Left cardiac atrium (tissue), 4 donors: ENCODE measurements around the gene EIF3J. TPM values are rescaled to one million over a fixed set of nuclear protein-coding genes. Genes with fewer than 3 reads are reported as not detected.

Experiments used
- ATAC-seq, 2 donors: fragments of 200-7000 bp; cut with Tn5 transposase; one replicate each; pipeline ENCODE4 v1.9.1; 2020; ENCODE audit warnings: mild to moderate bottlenecking in 2 of 2, moderate library complexity in 2 of 2
- DNase-seq: peaks from one replicate; pipeline ENCODE4 v3.0.0-alpha.2; 2020
- intact Hi-C, 2 donors: fragments of 100-400 bp; cut with DNase I; formaldehyde crosslinking; loops; one replicate each; pipeline versions ENCODE4 v1.14.1 to v1.15.1; 2022 to 2023
- total RNA-seq, 2 donors: library from RNA; stranded (reverse); fragmentation: NEBNext Ultra II Directional; extraction: Animal tissue kit (Norgen Biotek cat#: 25700); gene quantifications; one replicate each; pipeline ENCODE4 v1.2.1, GENCODE V29; 2021
- donor health status: DM: no; HTN: yes; CAD: no.
- donor health status: DM: no; HTN: yes; CAD: no; lungs with severe emphysema.
- donor health status: DM: yes; HTN: yes; CAD: no.
- donor health status: Dilated cardiomyopathy.

Gene EIF3J
- total RNA-seq, 2 donors from 2014 or later = 59.3 to 77.0 TPM

DNA sequence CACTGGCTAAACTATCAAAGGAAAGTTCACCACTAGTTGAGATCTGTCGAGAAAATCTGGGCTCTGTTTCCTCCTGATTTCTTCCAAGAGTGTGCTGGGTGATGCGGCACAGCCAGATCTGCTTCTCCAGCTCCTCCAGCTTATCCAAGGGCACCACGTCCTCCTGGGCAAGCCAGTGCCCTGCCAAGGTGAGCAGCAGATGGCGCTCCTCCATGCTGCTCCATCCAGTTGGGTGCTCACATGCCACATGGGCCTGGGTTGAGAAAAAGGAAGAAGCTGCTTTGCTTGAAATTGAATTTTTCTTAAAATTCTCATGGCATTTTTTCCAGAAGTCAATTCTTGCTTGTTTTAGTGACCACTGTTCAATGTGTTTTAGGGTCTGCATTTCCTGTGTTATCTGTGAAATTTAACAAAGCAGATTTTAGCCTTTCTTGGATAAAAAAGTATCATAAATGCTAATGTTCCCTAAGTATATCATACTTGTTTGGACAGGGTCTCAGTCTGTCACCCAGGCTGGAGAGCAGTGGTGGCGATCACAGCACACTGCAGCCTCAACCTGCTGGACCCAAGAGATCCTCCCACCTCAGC is 47.3 kb downstream of the EIF3J start:
- peak; percentile 62 to 79 for ATAC-seq
- intact Hi-C loops = loop anchor here in 1 of 2 donors (10.0 kb wide), 1 partner anchor 151 kb away; the partner anchor contains the start of gene TRIM69
- peak; percentile 36 for DNase-seq

DNA sequence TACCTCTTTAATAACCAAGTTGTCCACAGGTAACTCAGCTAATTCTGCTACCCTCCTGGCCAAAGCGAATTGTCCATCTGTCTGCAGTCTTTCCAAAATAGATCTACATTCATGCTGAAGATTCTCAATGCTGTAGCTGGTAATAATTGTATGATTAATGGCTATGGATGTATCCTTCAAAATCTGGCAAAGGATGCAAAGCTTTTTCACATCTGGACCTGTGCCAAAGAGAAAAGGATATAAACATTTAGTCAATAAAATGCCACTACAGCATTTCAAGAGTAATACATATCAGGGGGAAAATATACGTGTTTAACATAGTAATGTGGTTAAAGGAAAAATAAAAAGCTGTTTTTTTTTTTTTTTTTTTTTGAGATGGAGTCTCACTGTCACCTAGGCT is 48.7 kb downstream of the EIF3J start:
- ATAC-seq (no peak), DNase-seq (no peak)
- intact Hi-C loops = loop anchor here in 1 of 2 donors (10.0 kb wide), 1 partner anchor 149 kb away; the partner anchor contains the start of gene TRIM69

- intact Hi-C loops = loop anchor here in 1 of 2 donors (10.0 kb wide), 1 partner anchor 146 kb away; the partner anchor contains the start of gene TRIM69
- no peak for ATAC-seq
Measured at GRCh38 chr15:44588541-44588940, 51.6 kb downstream of the EIF3J start.

DNA sequence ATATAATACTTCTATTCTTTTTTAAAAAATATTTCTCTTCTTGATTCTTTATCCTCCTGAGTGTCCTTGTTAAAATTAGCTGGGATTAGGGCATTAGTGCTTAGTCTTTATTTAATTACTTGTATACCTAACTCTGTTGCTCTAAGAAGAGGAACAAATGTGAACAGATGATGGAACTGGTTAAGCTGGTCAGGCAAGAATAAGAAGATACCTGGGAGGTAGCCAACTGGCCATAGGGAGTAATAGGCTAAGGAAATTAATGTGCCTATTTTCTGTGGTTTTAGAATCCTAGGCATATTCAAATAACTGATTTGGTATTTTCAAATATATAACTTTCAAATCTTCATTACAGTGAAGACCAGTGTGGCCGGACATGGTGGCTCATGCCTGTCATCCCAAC is 54.4 kb downstream of the EIF3J start:
- intact Hi-C loops = no loop called here
- no peak for ATAC-seq
- no peak for DNase-seq

More at GRCh38 chr15:44588541-44588940, 51.6 kb downstream of the EIF3J start:
- no peak for DNase-seq

GRCh38 chr15:44593042-44593736 is 56.2 kb downstream of the EIF3J start:
- intact Hi-C loops = no loop called here
- DNase-seq = no peak
- ATAC-seq = no peak

DNA sequence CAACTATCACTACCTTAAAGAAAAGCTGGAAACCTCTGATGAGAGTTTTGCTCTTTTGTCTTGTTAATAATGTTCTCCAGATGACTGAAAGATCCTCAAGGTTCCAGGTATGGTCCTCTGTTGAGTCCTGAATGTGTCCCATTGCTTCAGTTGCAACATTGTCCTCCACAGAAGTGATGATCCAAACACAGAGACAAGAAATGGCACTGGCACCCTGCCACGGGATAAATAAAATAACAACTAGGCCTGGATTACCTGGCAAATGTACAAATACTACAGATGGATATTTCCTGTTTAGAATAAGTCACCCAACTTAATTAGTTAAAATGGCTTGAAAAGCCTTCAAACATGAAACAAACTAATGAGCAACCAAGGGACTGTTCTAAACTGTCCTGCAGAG is 58.3 kb downstream of the EIF3J start:
- DNase-seq (no peak), ATAC-seq (no peak)
- intact Hi-C loops = no loop called here

DNA sequence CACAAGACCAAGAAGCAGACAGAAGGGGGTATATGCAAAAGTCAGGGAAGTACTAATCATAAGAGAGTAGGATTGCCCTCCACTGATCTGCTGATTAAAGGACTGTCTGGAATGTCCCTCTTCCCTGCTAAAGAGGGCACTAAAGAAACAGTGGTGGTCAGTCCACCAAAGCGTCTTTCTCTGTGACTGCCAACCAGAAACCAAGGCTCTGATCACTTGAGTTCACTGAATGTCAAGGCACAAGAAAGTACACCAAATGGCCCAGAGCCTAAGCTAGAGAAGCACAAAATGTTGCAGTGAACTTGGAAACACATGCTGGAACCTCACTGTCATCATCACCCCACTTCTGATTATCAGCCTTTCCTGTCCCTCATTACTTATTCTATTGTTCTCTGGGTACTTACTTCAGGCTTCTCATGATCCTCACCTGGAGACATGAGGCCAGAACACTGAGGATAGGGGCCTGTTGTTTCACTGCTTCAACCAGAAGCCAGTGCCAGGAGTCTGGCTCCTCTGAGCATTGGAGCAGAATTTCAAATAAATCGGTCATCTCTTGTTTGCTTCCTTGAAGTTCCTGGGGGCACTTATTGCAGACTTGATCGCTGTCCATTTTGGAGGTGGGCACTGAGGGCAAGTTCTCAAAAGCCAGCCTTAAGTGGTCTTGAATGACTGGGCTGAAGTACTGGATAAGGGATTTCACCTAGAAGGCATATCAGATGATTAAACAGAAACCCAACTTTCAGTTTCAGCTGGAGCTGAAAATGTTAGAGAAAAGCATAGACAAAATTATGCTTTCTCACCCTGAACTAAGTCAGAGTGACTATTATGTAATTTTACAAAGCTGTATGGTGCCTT is 58.9 kb downstream of the EIF3J start:
- no peak for ATAC-seq
- intact Hi-C loops = no loop called here
- DNase-seq = no peak

DNA sequence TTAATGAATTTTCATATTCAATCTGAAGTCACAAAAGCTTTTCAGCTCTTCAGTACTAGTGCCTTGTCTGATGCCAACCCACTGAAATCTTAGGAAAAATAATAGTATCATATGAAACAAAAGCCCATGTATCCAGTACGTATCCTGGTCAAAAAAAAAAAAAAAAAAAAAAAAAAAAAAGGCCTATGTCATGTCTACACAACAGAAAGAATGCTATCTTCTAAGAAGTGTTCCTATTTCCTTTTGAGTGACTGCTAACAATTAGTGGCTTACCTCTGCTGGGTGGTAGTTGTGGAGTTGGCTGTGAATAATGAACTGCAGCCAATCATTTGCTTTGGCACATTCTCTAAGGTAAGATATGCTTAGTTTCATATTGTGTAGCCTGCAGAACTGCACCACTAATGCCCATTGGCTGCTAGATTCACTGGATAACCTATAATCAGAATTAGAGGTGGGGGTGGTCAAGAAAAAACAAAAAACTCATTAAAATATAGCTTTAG is 59.6 kb downstream of the EIF3J start:
- DNase-seq (no peak), ATAC-seq (no peak)
- intact Hi-C loops = no loop called here

- DNase-seq (no peak), ATAC-seq (no peak)
- intact Hi-C loops = no loop called here
Measured at GRCh38 chr15:44598066-44598465, 61.1 kb downstream of the EIF3J start.

GRCh38 chr15:44598892-44599291 is 61.9 kb downstream of the EIF3J start:
- DNase-seq (no peak), ATAC-seq (no peak)
- intact Hi-C loops = no loop called here

DNA sequence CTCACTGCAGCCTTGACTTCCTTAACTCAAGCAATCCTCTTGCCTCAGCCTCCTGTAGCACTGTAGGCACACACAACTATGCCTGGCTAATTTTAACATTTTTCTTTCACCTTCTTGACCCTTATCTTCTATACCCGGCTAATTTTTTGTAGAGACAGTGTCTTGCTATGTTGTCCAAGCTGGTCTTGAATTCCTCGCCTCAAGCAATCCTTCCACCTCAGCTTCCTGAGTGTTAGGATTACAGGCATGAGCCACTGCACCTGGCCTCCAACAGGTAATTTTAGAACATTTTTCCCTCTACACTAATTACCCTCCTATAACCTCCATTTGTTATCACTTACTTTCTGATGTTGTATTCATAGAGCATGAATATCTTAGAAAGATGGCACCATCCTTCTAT is 66.2 kb downstream of the EIF3J start:
- intact Hi-C loops = no loop called here
- DNase-seq = no peak
- no peak for ATAC-seq

DNA sequence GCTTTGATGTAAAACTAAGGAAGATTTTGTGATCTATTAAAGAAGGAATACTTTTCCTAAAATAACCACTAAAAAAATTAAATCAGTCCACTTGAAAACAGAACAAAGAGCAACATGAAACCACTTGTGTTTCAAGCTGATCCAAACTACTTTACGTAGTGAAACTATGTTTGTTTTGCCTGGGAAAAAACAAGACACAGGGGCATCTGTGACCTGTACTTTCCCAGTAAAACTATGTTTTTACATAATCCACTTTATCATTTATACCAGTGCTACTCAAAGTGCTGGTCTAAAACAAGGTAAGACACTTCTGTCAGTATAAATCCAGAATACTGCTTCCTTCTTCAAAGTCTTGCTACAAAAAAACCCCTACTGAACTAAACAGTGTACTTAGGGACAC is 69.8 kb downstream of the EIF3J start:
- DNase-seq (no peak), ATAC-seq (no peak)
- intact Hi-C loops = no loop called here

Other genes with a start within 250 kb of the EIF3J start
- 10 to 100 TPM; 46.3 to 55.3 TPM for gene GOLM2, start 248.4 kb upstream of the EIF3J start, total RNA-seq
- 10 to 100 TPM; 19.4 to 26.9 TPM for gene CTDSPL2, start 109.5 kb upstream of the EIF3J start, total RNA-seq
- 10 to 100 TPM; 42.9 to 46.7 TPM for gene SPG11, start 126.5 kb downstream of the EIF3J start, total RNA-seq
- gene PATL2, start 174.2 kb downstream of the EIF3J start, total RNA-seq = 1 to 10 TPM; 4.8 to 6.8 TPM
- gene B2M, start 174.4 kb downstream of the EIF3J start, total RNA-seq = 1,000 to 10,000 TPM; 1,362 to 1,570 TPM
- gene TRIM69, start 199.4 kb downstream of the EIF3J start, total RNA-seq = 10 to 100 TPM; 50.2 to 56.7 TPM